HFFc6 (cell line): ENCODE data around the gene PSENEN. TPM values are rescaled to one million over a fixed set of nuclear protein-coding genes. Genes with fewer than 3 reads are reported as not detected.
A peak's percentile ranks its signal among the peaks of the same experiment; 100 is the strongest.

Experiments used
- DNase-seq: peaks from one replicate; pipeline ENCODE4 v3.0.0-alpha.2; 2018
- H3K27ac Mint-ChIP-seq: 2 replicates; pipeline ENCODE4 v1.8.0; 2020; ENCODE audit warnings: mild to moderate bottlenecking, mixed read lengths
- H3K27me3 Mint-ChIP-seq: 2 replicates; pipeline ENCODE4 v1.8.0; 2021; ENCODE audit warnings: mild to moderate bottlenecking, moderate library complexity, mixed read lengths; ENCODE audit not compliant: insufficient read depth
- H3K36me3 Mint-ChIP-seq: 2 replicates; pipeline ENCODE4 v1.8.0; 2021; ENCODE audit warnings: low read depth, mixed read lengths
- H3K4me1 Mint-ChIP-seq: 2 replicates; pipeline ENCODE4 v1.8.0; 2020; ENCODE audit warnings: low read depth, mixed read lengths
- H3K4me3 Mint-ChIP-seq: 2 replicates; pipeline ENCODE4 v1.8.0; 2020; ENCODE audit warnings: mild to moderate bottlenecking, moderate library complexity, mixed read lengths
- H3K9me3 Mint-ChIP-seq: 2 replicates; pipeline ENCODE4 v1.8.0; 2020; ENCODE audit warnings: mild to moderate bottlenecking, mixed read lengths
- CTCF ChIP-seq: fragments of 200-600 bp; sonication (generic); IDR thresholded peaks from 2 replicates; pipeline ENCODE4 v1.5.0; 2021; ENCODE audit warnings: antibody characterized with exemption, mild to moderate bottlenecking
- total RNA-seq, 6 experiments: library from RNA; stranded (reverse); fragmentation: NEBNext Ultra II Directional; extraction: Animal tissue kit (Norgen Biotek cat#: 25700); gene quantifications; 2 replicates in 1 of 6; 3 replicates in 5 of 6; pipeline ENCODE4 v1.2.3, GENCODE V29; 2021

PSENEN gene
- total RNA-seq, 6 experiments from 2014 or later, result 68.2 to 86.6 (median 74.9) TPM

- peaks cover 10% of the 10 kb centered on the region for H3K27me3 Mint-ChIP-seq
- H3K4me1 Mint-ChIP-seq, result peaks cover 45% of the 10 kb centered on the region
- no peaks in the 10 kb centered on the region for H3K9me3 Mint-ChIP-seq
- no peak overlapping the region for H3K4me3 Mint-ChIP-seq
- DNase-seq, result no peak
- TF ChIP-seq CTCF, result no peak
- H3K27ac Mint-ChIP-seq, result peak overlapping the region; percentile 51
- H3K36me3 Mint-ChIP-seq, result peaks cover 5% of the 10 kb centered on the region; the same call in 1 of the 2 replicates
Observed at GRCh38 chr19:35753634-35754369, 8.4 kb downstream of the PSENEN start.

- Mint-ChIP-seq H3K27me3 (peaks cover 10% of the 10 kb centered on the region), H3K4me1 (peaks cover 45% of the 10 kb centered on the region), H3K9me3 (no peaks in the 10 kb centered on the region), H3K36me3 (peaks cover 10% of the 10 kb centered on the region; the same call in 1 of the 2 replicates), H3K27ac (peak overlapping the region; percentile 86), H3K4me3 (peak overlapping the region; percentile 79)
- DNase-seq, result no peak
- TF ChIP-seq CTCF, result no peak
Observed at GRCh38 chr19:35754370-35755130, 9.1 kb downstream of the PSENEN start.

- no peaks in the 10 kb centered on the region for H3K9me3 Mint-ChIP-seq
- no peak for TF ChIP-seq CTCF
- peaks cover 10% of the 10 kb centered on the region for H3K27me3 Mint-ChIP-seq
- H3K36me3 Mint-ChIP-seq, result peaks cover 12% of the 10 kb centered on the region; the same call in 1 of the 2 replicates
- H3K4me3 Mint-ChIP-seq, result peak overlapping the region; percentile 79
- H3K27ac Mint-ChIP-seq, result peak overlapping the region; percentile 86
- H3K4me1 Mint-ChIP-seq, result peaks cover 42% of the 10 kb centered on the region
- DNase-seq, result no peak
Observed at GRCh38 chr19:35755131-35755549, 9.7 kb downstream of the PSENEN start.

GRCh38 chr19:35755550-35756376 lies 10.3 kb downstream of the PSENEN start:
- H3K9me3 Mint-ChIP-seq, result no peaks in the 10 kb centered on the region
- H3K27me3 Mint-ChIP-seq, result peaks cover 9% of the 10 kb centered on the region
- H3K4me1 Mint-ChIP-seq, result peaks cover 42% of the 10 kb centered on the region
- peaks cover 12% of the 10 kb centered on the region; the same call in 1 of the 2 replicates for H3K36me3 Mint-ChIP-seq
- H3K4me3 Mint-ChIP-seq, result peak overlapping the region; percentile 92
- TF ChIP-seq CTCF, result no peak
- peak; percentile 80 for DNase-seq
- H3K27ac Mint-ChIP-seq, result peak overlapping the region; percentile 99
